Endothelial cell of umbilical vein (primary cell): ENCODE measurements around the gene FBXO48. TPM values are rescaled to one million over a fixed set of nuclear protein-coding genes. Genes with fewer than 3 reads are reported as not detected.
A peak's percentile ranks its signal among the peaks of the same experiment; 100 is the strongest.
"Not testable (repeated sequence)": the region's sequence is repeated elsewhere in the genome, so short reads cannot be mapped to it uniquely, and the experiment has no call there.

Experiments used
- BruUV-seq: library from RNA; stranded (reverse); fragments of 400-500 nt; replicated peaks from 2 replicates; lab custom pipeline; 2021; lab: Mats Ljungman, UMichigan
- CTCF ChIA-PET: fragments of 300-600, 350-600 bp; sonication (Branson Sonifier 250); formaldehyde crosslinking; loops from one replicate; lab custom pipeline; 2021; ENCODE audit warnings: antibody characterized with exemption, inconsistent platforms; lab: Charles Lee
- POLR2A ChIA-PET: fragments of 300-600, 350-600 bp; sonication (Branson Sonifier 250); formaldehyde crosslinking; loops from one replicate; lab custom pipeline; 2021; ENCODE audit warnings: antibody characterized with exemption, inconsistent platforms; lab: Charles Lee
- DNase-seq: peaks from one replicate; pipeline ENCODE4 v3.0.0-alpha.2; 2011; ENCODE audit warnings: low read depth, low spot score
- FAIRE-seq: peaks from 2 replicates; lab custom pipeline; 2011; peaks lifted over from hg19 to GRCh38; lab: Jason Lieb, UNC
- H2AFZ ChIP-seq: 2 replicates; pipeline ENCODE4 v1.6.0; 2012; ENCODE audit warnings: low read depth, low read length, control low read depth, inconsistent platforms
- H3K27ac ChIP-seq: 2 replicates; pipeline ENCODE4 v1.5.1; 2011; ENCODE audit warnings: low read depth, mild to moderate bottlenecking, control low read depth, low read length, moderate library complexity; ENCODE audit not compliant: insufficient read depth
- H3K27me3 ChIP-seq, 2 experiments: 2 replicates each; pipeline versions ENCODE4 v1.6.0 to v1.6.1; 2011; ENCODE audit warnings: low read length in 2 of 2, mixed read lengths in 1 of 2; ENCODE audit not compliant: control insufficient read depth in 2 of 2, insufficient read depth in 2 of 2
- H3K36me3 ChIP-seq, 2 experiments: 2 replicates in 1 of 2; 3 replicates in 1 of 2; pipeline ENCODE4 v1.5.1; 2011; ENCODE audit warnings: low read length in 2 of 2, mild to moderate bottlenecking in 1 of 2, moderate library complexity in 1 of 2; ENCODE audit not compliant: control insufficient read depth in 2 of 2, insufficient read depth in 2 of 2; ENCODE audit errors: extremely low read depth in 1 of 2
- H3K4me1 ChIP-seq: 3 replicates; pipeline ENCODE4 v1.5.1; 2011; ENCODE audit warnings: mild to moderate bottlenecking, low read length; ENCODE audit not compliant: control insufficient read depth, insufficient read depth; ENCODE audit errors: extremely low read depth
- H3K4me2 ChIP-seq: 2 replicates; pipeline ENCODE4 v1.6.1; 2011; ENCODE audit warnings: low read length, control low read depth, mixed read lengths; ENCODE audit not compliant: insufficient read depth
- H3K4me3 ChIP-seq, 3 experiments: fragments of 200-600 bp in 1 of 3; sonication (generic), shearing (Covaris generic) in 1 of 3; replicated peaks in 1 of 3; 2 replicates each; pipeline ENCODE4 v1.5.1; 2011 to 2016; ENCODE audit warnings: control low read depth in 3 of 3, low read length in 3 of 3, mild to moderate bottlenecking in 2 of 3, inconsistent platforms in 1 of 3, low read depth in 1 of 3, moderate library complexity in 1 of 3; ENCODE audit not compliant: insufficient read depth in 1 of 3
- H3K79me2 ChIP-seq: 2 replicates; pipeline ENCODE4 v1.6.0; 2012; ENCODE audit warnings: low read length, inconsistent platforms; ENCODE audit not compliant: control insufficient read depth, insufficient read depth
- H3K9ac ChIP-seq: replicated peaks from 2 replicates; pipeline ENCODE3; 2011; ENCODE audit warnings: low read length, control low read depth; ENCODE audit not compliant: insufficient read depth; ENCODE audit errors: extremely low read depth
- H3K9me1 ChIP-seq: replicated peaks from 3 replicates; pipeline ENCODE4 v1.6.0; 2011; ENCODE audit warnings: mild to moderate bottlenecking, low read length; ENCODE audit not compliant: control insufficient read depth, insufficient read depth; ENCODE audit errors: extremely low read depth
- H3K9me3 ChIP-seq: replicated peaks from 2 replicates; pipeline ENCODE4 v1.5.1; 2012; ENCODE audit warnings: low read length, inconsistent platforms; ENCODE audit not compliant: control insufficient read depth, insufficient read depth
- H4K20me1 ChIP-seq: replicated peaks from 2 replicates; pipeline ENCODE3; 2011; ENCODE audit warnings: mild to moderate bottlenecking, low read length; ENCODE audit not compliant: control insufficient read depth, insufficient read depth; ENCODE audit errors: extremely low read depth
- FOS ChIP-seq: IDR thresholded peaks from 2 replicates; pipeline ENCODE4 v1.6.1; 2011; ENCODE audit warnings: mild to moderate bottlenecking, low read length, moderate library complexity, borderline replicate concordance; ENCODE audit not compliant: insufficient read depth
- POLR2A ChIP-seq: IDR thresholded peaks from 2 replicates; pipeline ENCODE4 v1.6.1; 2012; ENCODE audit warnings: low read depth, mild to moderate bottlenecking, control low read depth, low read length
- dilution Hi-C: fragments of 300-500 bp; cut with MboI; formaldehyde crosslinking; loops from one replicate; pipeline ENCODE4 v1.15.0; 2019; ENCODE audit warnings: low sequenced_read_pairs; ENCODE audit not compliant: extremely low pct_ligation_motif_present
- intact Hi-C: fragments of 100-400 bp; cut with micrococcal nuclease; formaldehyde crosslinking; loops from one replicate; pipeline ENCODE4 v1.10.0; 2022
- polyA plus RNA-seq, 4 experiments: library from polyadenylated mRNA; depleted of rRNA in 3 of 4; stranded (reverse) in 3 of 4; unstranded in 1 of 4; fragments of >200 nt; gene quantifications; 2 replicates each; pipeline versions ENCODE4 v1.2.1 to v1.2.3, GENCODE V29; 2011 to 2012; ENCODE audit warnings: missing spikeins in 1 of 4
- total RNA-seq: library from RNA; stranded (reverse); gene quantifications from 2 replicates; pipeline ENCODE4 v1.2.3, GENCODE V29; 2021
- TF ChIP-seq, protein P1 (sequence below), 2 donors: IDR thresholded peaks; 1 replicate in 1 of 2; 2 replicates in 1 of 2; pipeline ENCODE4 v1.5.1; 2011; ENCODE audit warnings: low read length in 2 of 2, mild to moderate bottlenecking in 2 of 2, moderate library complexity in 2 of 2, control low read depth in 1 of 2, inconsistent platforms in 1 of 2, low read depth in 1 of 2; ENCODE audit not compliant: insufficient read depth in 1 of 2; ENCODE audit errors: extremely low read depth in 1 of 2

FBXO48 gene
- total and polyA plus RNA-seq, 2 donors (not counting 3 experiments of a cell fraction or from before 2014, with no cell fraction given): 0.46 to 0.73 TPM

DNA sequence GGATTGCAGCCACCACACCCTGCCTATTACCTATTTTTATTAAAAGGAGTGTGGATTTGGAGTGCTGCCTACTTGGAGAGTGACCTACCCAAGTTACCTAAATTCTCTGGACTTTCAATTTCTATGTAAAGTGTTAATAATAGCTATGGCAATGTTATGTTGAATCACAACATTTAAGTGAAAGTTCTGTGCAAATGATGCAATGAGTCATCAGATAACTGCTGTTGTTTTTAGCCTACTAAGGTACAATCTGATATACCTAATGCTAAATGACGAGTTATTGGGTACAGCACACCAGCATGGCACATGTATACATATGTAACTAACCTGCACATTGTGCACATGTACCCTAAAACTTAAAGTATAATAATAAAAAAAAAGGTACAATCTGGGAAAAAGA lies 21.5 kb upstream of the FBXO48 start:
- H4K20me1 ChIP-seq, BruUV-seq, H3K9me3 ChIP-seq, H3K4me1 ChIP-seq, H3K27ac ChIP-seq, DNase-seq, H2AFZ ChIP-seq, H3K79me2 ChIP-seq, H3K4me2 ChIP-seq, H3K9me1 ChIP-seq, H3K9ac ChIP-seq, H3K27me3 ChIP-seq, H3K4me3 ChIP-seq, H3K36me3 ChIP-seq: not testable (repeated sequence)
- intact Hi-C loops (loop anchor here (1.0 kb wide), 1 partner anchor 107 kb away; no protein-coding TSS in a partner anchor), dilution Hi-C loops (loop anchor here (25.0 kb wide), 1 partner anchor 224 kb away; no protein-coding TSS in a partner anchor)
- POLR2A ChIA-PET: interaction anchor here (1.2 kb wide), 1 partner anchor 21 kb away, joined by 4 read pairs; the partner anchor contains the start of genes APLF and FBXO48
- peak; percentile 57 for TF ChIP-seq FOS
- CTCF ChIA-PET: interaction anchor here (0.7 to 8.1 kb wide), 32 partner anchors 8 to 455 kb away, joined by 3 to 290 read pairs (median 6); partner anchors contain the start of genes APLF, FBXO48 and PROKR1
- peak; percentile 40 for FAIRE-seq

DNA sequence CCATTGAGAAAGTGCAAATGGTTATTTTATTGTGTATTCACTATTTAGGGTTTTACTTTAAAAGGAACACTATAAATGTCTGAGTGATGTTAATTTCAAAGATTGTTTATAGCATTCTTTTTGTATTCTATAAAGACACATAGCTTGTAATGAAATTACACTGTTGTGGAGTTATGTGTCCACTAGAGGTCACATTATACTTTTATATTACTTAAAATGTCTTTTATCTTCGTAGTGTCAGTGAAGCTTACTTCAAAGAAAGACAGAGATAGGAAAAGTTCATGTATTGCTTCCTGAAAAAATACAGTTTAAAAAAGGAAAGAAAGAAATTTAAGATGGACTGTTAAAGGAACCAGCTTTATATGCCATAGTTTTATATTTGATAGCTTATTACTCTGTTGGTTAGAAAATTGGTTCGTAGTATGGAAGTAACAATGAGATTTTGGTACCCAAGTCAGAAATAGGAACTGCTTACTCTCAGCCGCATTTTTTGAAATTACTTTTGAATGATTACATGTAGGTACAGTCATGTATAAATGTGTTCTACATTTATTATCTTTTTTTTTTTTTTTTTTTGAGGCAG lies 20.8 kb upstream of the FBXO48 start:
- no peaks in the 10 kb centered on the region for H3K9me1 ChIP-seq
- ChIA-PET POLR2A (interaction anchor here (1.2 kb wide), 1 partner anchor 21 kb away, joined by 4 read pairs; the partner anchor contains the start of genes APLF and FBXO48), CTCF (interaction anchor here (0.6 to 8.1 kb wide), 68 partner anchors 8 to 471 kb away, joined by 3 to 290 read pairs (median 4); partner anchors contain the start of genes APLF, ARHGAP25, FBXO48 and PROKR1)
- DNase-seq: peak; percentile 44
- H3K9me3 ChIP-seq: no peaks in the 10 kb centered on the region
- H3K4me2 ChIP-seq: no peak overlapping the region
- intact Hi-C loops (loop anchor here (1.0 to 2.0 kb wide), 3 partner anchors 107 to 437 kb away; no protein-coding TSS in a partner anchor), dilution Hi-C loops (loop anchor here (25.0 kb wide), 1 partner anchor 224 kb away; no protein-coding TSS in a partner anchor)
- no peak for FAIRE-seq
- H3K27me3 ChIP-seq: no peaks in the 10 kb centered on the region
- H4K20me1 ChIP-seq: no peaks in the 10 kb centered on the region
- no peak for TF ChIP-seq POLR2A
- TF ChIP-seq, protein P1, sequence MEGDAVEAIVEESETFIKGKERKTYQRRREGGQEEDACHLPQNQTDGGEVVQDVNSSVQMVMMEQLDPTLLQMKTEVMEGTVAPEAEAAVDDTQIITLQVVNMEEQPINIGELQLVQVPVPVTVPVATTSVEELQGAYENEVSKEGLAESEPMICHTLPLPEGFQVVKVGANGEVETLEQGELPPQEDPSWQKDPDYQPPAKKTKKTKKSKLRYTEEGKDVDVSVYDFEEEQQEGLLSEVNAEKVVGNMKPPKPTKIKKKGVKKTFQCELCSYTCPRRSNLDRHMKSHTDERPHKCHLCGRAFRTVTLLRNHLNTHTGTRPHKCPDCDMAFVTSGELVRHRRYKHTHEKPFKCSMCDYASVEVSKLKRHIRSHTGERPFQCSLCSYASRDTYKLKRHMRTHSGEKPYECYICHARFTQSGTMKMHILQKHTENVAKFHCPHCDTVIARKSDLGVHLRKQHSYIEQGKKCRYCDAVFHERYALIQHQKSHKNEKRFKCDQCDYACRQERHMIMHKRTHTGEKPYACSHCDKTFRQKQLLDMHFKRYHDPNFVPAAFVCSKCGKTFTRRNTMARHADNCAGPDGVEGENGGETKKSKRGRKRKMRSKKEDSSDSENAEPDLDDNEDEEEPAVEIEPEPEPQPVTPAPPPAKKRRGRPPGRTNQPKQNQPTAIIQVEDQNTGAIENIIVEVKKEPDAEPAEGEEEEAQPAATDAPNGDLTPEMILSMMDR (IDR thresholded peaks at IDR 0.05; ENCODE audit: extremely low read depth in 1 of 2, insufficient read depth in 1 of 2, low read depth in 1 of 2, low read length in 2 of 2): peak; percentile 11 to 21
- no peak overlapping the region for H3K4me3 ChIP-seq
- H3K9ac ChIP-seq: no peak overlapping the region
- H2AFZ ChIP-seq: no peak overlapping the region
- H3K27ac ChIP-seq: no peak overlapping the region
- no TSS peak for BruUV-seq
- H3K36me3 ChIP-seq: no peaks in the 10 kb centered on the region
- peaks cover 2% of the 10 kb centered on the region for H3K4me1 ChIP-seq
- H3K79me2 ChIP-seq: no peaks in the 10 kb centered on the region
